Measurements from ENCODE around the gene MYCN.
"Not testable (repeated sequence)": the region's sequence is repeated elsewhere in the genome, so short reads cannot be mapped to it uniquely, and the experiment has no call there.

Gene MYCN

DNA sequence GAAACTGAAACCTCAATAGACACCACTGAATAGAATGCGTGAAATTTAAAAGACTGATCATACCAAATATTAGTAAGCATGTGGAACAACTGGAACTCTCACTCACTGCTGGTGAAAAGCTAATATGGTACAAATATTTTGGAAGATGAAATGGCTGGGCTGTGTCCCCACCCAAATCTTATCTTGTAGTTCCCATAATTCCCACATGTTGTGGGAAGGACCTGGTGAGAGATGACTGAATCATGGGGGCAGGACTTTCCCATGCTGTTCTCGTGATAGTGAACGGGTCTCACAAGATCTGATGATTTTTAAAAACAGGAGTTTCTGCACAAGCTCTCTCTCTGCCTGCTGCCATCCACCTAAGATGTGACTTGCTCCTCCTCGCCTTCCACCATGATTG lies 32.0 kb upstream of the MYCN start:
- no peak for DNase-seq

DNA sequence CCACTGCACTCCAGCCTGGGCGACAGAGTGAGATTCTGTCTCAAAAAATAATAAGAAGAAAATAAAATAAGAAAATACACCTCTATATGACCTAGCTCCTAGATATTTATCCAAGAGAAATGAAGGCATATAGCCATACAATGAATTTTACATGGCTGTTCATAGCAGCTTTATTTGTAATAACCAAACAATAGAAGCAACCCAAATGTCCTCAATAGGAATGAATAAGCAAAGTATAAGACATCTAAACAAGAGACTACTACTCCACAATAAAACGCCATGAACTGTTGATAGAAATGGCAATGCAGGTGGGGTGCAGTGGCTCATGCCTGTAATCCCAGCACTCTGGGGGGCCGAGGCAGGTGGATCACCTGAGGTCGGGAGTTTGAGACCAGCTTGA lies 31.2 kb upstream of the MYCN start:
- no peak for DNase-seq

DNA sequence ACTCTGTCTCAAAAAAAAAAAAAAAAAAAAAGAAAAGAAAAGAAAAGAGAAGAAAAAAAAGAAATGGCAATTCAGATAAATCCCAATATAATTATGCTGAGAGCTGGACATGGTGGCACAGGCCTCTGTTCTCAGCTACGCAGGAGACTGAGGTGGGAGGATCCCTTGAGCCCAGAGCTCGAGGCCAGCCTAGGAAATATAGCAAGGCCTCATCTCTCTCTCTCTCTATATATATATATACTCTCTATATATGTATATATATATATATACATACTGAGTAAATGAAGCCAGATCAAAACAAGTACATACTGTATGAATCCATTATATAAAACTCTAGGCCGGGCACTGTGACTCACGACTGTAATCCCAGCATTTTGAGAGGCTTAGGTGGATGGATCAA lies 30.6 kb upstream of the MYCN start:
- no peak for DNase-seq

DNA sequence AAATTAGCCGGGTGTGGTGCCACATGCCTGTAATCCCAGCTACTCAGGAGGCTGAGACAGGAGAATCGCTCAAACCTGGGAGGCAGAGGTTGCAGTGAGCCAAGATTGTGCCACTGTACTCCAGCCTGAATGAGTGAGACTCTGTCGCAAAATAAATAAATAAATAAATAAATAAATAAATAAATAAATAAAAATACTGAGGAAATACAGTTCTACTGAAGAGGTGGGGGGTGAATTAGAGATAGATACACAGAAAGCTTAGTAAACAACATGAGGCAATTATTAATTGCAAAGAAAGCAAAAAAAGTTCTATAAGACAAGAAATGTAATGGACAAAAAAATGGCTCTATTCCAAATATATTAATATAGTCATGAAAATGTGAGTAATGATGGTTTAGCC lies 29.1 kb upstream of the MYCN start:
- not testable (repeated sequence) for DNase-seq

DNA sequence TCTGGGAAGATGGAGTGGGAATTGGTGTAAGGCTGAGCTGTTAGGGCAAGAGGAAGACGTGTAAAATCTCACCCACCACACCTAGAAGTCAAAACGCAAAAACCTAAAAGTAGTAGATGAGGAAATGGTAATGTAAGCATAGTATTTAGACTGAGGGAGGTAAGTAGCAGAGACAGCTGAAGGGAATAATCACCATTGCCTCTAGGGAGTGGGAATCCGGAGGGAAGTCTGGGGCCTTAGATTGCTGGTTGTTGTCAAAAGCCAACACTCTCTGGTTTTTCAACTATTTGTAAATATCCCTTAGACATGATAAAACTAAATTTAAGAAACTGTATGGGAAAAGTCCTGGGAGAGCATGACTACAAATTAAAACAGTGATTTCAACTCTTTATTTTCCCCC lies 28.7 kb upstream of the MYCN start:
- no peak for DNase-seq

DNA sequence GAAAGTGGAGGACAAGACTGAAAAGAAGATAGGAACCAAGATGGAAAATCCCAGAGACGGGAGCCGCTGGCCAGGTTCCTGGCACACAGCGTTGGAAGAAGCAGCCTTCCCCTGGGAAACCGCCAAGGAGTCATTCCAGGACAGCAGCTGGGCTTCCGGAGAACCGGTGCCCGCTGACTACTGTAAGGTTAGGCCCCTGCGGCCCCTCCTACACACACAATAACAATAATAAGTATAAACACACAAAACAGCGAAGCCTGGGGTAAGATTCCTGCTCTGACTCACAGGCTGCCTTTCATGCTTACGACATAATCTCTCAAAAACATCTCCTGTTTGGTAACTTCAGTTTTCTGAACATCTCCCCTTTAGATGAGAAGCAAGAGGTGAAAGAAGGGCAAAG lies 28.1 kb upstream of the MYCN start:
- DNase-seq, result no peak

DNA sequence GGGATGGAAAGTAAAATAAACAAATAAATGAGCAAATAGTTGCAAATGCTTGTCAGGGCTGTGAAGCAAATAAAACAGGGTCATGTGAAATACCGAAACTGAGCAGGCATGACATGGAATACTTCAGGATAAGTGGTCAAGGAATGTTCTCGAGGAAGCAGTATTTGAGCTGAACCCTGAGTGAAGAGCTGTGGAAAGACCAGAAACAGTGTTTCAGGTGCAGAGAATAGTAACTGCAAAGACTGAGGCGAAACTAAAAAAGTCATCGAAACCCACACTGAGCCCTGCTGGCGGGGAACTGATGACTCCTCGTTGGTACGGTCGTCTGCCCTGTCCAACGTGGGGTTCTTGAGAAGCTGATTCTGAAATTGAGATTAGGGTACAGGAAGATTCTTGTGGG lies 27.2 kb upstream of the MYCN start:
- DNase-seq, result no peak

DNA sequence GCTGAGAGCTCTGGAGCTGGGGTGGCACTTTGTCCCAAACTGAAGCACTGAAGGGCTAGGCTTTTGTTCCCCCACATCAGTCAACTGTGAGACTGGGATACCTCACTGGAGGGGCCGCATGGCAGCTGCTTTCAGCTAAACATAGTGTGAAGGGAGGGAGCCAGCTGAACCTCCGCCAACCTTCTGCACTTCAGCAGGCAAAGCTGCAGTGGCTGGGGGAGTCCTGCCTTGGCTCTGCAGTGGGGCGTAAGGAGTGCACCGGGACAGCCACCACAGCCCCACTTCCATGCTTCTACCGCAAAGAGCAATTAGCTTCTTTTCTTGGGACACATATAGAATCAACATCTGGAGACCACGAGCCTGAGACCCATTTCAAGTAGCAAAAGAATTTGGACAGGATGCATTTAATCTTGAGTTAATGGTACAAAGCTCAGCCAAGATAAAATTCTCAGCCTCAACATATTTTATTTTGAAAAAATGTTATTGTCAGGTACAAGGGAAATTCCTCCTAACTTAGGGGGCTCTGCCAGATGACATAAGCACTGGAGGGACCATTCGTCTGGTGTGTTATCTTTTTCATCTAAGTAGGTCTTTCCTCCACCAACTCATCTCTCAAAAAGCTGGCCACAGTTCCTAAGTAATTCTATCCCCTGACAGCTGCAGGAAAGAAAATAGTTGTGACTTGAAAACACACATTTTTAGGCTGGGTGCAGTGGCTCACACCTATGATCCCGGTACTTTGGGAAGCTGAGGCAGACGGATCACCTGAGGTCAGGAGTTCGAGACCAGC lies 25.6 kb upstream of the MYCN start:
- DNase-seq, result no peak

DNA sequence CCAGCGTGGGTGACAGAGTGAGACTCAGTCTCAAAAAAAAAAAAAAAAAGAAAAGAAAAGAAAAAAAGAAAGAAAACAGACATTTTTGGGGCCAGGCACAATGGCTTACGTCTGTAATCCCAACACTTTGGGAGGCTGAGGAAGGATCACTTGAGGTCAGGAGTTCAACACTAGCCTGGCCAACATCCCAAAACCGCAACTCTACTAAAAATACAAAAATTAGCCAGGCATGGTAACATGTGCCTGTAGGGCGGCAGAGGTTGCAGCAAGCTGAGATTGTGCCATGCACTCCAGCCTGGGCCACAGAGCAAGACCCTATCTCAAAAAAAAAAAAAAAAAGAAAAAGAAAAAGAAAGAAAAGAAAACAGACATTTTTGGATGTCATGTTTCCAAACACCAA lies 24.8 kb upstream of the MYCN start:
- not testable (repeated sequence) for DNase-seq

DNA sequence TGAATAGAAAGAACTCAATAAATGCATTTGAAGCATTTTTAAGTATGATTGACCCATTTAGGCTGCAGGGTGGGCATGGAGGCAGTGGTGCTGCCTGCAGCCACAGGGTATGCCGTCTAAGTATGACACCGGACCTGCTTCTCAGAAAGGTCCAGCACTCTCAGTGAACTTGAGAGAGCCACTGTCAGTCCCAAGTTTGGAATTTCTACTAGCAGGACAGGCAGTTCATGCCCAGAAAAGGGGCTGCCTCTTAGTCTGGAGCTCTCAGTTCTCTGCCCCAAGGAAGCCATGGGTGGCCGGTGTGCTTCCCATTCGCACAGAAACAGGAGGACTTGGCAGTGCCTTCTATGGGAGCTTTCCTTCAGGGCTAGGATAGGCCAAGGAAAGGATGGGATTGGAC lies 24.0 kb upstream of the MYCN start:
- no peak for DNase-seq

DNA sequence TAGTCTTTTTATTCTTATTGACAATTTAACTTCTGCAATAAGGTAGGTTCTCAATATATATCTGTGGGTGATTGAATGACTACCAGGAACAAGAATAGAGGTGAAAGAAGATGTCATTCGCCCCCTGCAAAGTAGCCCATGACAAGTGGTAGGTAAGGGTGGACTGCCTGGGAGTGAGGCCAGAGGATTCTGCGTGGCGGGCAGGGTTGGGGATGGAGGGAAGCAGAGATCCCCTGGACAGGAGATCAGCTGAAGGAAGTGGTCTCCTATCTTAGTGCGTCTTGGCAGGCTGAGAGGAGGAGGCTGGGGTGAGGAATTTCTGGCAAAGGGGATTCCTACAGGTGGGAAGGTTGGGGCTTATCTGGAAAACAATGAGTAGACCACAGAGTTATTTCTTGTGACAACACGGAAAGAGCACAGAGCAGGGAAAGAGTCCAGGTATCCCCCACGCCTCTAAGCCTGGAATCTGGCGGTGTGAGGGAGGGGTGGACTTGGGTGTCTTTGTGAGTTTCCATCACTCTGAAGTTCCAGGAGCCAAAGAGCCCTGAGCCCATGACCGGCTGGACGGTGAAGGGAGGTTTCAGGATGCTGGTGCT lies 21.5 kb upstream of the MYCN start:
- no peak for DNase-seq

DNA sequence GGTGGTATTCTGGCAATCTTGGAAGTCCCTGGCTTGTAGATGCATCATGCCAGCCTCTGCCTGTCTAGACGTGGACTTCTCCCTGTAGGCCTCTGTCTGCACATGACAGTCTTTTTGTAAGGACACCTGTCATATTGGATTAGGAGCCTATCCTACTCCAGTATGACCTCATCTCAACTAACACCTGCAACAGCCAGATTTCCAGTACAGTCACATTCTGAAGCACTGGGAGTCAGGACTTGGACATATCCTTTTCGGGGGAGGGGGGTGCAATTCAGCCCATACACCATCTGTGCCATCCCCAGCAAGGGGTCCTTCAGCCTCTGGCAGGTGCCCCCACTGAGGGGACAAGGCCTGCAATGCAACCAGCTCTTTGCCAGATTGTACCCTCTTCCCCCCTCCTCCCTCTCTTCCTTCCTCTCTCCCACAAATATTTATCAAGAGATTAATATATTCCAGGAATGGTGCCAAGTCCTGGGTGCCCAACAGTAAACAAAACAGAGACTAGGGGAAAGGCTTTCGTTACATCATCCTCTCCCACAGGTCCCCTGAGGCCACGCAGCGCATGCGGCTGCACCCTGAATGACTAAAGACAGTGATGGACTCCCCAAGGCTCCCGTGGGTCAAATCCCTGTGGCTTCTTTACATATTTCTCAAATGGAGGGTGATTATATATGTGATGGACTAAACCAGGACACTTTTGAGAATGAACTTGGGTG lies 20.5 kb upstream of the MYCN start:
- DNase-seq, result no peak

DNA sequence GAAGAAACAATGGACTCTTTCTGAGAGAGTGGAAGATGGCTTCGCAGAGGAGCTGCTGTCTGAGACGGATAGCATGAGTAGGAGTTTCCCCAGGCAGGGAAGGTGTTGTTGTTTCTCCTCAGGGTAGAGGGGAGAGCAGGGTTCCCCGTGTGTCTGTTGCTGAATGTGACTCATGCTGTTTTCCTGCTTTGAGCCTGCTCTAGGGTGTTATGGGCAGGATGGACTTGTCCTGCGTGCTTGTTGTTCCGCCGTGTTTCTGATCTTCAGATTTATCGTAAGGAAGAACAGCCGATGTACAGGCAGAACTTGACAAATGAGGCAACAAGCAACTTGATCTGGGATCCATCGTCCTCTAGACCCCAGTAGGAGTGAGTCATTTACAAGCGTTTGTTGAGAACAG lies 19.7 kb upstream of the MYCN start:
- no peak for DNase-seq

DNA sequence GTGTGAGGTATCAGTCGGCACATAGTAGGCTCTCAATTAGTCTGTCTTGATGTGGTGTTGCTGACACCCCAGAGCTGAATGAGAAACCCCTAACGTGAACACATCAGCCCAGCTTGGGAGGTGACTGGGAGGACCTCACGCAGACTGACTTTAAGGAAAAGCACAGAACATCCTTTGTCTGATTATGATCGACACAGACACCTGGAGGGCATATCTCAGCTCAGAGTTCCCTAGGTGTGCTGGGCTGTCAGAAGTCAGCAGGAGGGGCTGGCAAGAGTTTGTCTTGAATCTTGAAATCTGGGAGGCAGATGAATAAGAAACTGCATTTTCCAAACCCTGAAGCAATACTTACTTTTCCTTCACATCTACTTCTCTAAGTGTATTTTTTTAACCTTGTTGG lies 16.8 kb upstream of the MYCN start:
- DNase-seq, result no peak

DNA sequence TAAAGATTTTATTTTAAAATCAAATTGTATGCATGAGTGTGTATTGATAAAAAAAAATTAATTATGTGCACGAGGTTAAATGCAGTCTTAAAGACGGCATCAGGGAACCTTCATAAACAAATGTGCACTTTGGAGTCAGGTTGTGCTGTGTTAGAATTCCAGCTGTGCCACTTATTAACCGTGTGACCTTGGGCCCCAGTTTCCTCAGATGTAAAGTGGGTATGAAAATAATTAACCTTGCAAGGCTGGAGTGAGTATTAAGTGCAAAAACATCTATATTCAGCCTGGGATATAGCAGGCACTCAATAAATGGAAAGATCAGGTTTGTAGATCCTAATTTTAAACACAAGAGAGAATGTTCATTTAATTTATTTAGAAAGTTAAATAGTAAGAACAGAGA lies 14.5 kb upstream of the MYCN start:
- no peak for DNase-seq

DNA sequence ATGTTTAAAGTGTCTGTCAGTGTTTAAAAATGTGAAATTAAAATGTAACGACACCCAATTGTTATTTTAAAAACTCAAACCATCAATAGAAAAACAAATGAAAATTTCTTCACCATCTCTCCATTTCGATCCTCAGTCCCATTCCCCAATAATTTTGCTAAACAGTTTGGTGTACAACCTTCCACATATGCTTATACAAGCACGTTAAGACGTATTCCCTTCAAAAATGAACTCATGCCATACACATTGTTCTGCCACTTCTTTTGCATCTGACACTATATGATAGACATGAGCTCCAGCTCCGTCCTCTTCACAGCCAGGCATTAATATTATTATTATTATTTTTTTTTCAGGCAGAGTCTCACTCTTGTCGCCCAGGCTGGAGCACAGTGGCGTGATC lies 14.1 kb upstream of the MYCN start:
- no peak for DNase-seq

DNA sequence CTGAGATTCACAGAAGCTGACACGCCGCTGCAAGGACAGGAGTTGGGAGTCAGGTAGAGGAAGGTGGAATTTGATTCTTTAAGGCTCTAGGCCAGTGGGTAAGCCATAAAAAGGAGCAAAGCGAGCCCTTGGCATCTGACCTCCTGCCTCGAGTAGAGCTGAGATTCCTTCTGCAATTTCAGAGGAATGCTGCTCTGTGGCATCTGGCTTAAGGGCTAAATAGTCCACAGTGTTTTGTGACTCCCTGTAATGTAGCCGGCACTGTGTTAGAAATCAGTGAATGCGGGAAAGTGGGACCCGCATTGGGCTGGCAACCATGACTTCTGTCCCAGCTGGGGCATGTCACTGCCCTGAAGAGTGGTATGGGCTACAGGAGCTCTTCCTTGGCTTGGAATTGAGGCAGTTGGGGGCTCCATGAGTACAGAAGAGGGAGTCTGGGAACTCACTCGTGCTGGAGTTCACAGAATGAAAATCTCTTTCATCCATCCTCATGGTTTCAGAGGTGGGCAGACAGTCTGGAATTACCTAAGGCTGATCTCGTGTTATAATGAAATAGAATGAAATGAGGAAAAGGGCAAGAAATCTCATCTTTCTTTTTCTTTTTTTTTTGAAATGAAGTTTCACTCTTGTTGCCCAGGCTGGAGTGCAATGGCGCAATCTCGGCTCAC lies 12.7 kb upstream of the MYCN start:
- no peak for DNase-seq

DNA sequence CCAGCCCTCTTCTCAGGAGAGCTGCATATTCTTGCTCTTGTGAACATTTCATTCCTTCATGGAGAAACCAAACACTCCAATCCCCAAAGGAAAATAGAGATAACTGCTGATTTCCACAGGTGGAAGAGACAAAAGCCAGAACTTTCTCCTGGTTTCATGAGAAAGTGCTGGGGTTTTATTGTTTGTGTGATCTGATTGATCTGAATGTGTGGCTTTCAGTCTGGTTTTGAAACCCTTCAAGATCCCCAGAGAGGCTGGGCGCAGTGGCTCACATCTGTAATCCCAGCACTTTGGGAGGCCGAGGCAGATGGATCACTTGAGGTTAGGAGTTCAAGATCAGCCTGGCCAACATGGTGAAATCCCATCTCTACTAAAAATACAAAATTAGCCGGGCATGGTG lies 11.3 kb upstream of the MYCN start:
- not testable (repeated sequence) for DNase-seq

DNA sequence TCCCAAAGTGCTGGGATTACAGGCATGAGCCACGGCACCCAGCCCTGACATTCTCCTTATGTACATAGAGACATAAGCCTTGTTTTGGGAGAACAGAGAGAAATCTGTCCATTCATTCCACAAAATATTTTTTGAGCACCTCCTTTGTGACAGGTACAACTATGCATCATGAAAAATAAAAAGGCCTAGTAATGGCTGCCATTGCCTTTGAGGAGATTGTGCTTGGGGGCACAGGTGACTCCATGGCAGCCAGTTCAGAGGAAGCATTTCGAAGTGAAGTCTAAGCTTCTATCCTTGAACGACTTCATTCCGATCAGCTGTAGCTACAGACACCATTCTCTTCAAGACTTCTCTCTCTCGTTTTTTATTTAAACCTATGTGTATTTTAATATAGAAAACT lies 10.5 kb upstream of the MYCN start:
- DNase-seq, result no peak

DNA sequence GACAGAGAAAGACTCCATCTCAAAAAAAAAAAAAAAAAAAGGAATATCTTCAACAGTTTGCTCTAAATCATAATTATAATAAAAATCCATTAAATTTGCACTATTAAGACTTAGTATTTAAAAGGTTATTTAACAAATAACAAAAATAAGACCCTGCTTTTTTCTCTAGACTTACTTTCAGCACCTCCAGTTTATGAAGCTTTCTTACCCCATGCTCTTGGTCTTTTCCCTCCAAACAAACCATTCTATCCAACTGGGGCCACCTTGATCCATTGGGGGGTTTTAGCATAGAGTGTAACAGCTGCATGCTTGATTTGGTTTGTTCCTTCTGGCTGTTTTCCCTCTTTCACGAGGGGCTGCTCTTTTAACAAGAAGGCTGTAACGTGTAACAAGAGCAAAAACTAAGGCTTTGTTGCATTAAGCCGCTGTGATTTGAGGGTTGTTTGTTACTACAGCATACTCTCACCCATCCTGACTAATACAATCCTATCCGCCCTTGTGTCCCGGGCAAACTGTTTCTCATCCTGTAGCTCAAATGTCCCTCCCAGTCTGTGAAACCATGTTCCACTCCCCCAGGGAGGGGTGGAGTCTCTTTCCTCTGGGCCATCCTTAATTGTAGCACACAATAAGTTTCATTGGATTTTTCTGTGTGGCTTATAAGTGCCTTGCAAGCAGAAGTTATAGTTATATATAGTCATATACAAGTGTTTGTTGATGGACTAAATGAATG lies 9.6 kb upstream of the MYCN start:
- no peak for DNase-seq

DNA sequence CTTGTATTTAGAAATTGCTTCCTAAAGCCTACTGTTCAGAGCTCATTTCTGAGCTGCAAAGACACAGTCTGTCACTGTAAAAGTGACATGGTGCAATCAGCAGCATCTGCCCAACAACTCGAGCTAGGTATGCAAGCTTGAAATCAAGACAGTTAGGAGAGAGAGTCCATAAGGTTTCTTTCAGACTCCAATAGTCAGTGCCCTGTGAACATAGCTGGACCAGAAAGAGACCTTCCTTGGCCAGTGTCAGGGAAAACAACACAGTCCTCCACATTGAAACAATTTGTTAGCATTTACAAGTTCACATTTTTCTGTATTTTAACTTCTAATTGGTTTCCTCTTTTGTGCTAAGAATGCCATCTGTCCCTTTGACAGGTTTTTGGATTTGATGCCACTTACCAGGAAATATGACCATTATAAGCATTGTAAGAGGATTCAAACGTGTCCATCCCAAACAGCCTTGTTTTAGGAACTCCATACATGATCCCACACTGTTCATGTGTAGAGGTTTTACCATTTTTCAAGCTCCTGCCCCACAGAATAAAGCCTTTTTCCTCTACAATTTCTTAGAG lies 8.9 kb upstream of the MYCN start:
- DNase-seq, result no peak

DNA sequence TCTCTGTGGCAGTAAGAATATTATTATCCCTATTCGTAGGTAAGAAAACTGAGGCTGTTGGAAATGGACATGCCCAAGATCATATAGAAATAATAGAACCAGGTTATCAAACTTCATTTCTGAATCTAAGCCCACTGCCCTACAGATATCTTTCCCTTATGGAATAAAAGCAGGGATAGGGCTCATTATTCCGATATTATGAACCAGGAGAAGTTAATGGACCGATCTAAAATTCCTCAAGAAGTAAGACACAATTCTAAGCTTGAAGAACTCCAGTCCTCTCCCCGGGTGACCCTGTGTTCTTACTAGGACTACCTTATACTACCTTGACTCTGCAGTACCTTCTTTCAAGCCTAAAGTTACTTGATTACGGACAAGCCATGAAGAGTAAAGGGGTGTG lies 8.4 kb upstream of the MYCN start:
- DNase-seq, result no peak

Measured in activated CD4-positive, alpha-beta T cell treated with anti-CD3 and anti-CD28 coated beads, Interleukin-2, amount 50 U/mL, for 48 hours (primary cell).